ENCODE data around the gene PLEKHA7.

GRCh38 chr11:16781936-16782919 is 232.0 kb downstream of the PLEKHA7 start:
- TF ChIP-seq, protein P1, sequence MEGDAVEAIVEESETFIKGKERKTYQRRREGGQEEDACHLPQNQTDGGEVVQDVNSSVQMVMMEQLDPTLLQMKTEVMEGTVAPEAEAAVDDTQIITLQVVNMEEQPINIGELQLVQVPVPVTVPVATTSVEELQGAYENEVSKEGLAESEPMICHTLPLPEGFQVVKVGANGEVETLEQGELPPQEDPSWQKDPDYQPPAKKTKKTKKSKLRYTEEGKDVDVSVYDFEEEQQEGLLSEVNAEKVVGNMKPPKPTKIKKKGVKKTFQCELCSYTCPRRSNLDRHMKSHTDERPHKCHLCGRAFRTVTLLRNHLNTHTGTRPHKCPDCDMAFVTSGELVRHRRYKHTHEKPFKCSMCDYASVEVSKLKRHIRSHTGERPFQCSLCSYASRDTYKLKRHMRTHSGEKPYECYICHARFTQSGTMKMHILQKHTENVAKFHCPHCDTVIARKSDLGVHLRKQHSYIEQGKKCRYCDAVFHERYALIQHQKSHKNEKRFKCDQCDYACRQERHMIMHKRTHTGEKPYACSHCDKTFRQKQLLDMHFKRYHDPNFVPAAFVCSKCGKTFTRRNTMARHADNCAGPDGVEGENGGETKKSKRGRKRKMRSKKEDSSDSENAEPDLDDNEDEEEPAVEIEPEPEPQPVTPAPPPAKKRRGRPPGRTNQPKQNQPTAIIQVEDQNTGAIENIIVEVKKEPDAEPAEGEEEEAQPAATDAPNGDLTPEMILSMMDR (IDR thresholded peaks at IDR 0.05; ENCODE audit: low read depth, low read length, poor library complexity, severe bottlenecking) = no peak
- no peak for TF ChIP-seq EZH2phosphoT487 (IDR thresholded peaks at IDR 0.05; ENCODE audit: borderline replicate concordance, low read length)

All from DOHH2 (cell line).